Fibroblast of skin of left quadriceps (primary cell): ENCODE results near the gene GM2A.
"Not testable (repeated sequence)": the region's sequence is repeated elsewhere in the genome, so short reads cannot be mapped to it uniquely, and the experiment has no call there.

Experiments used
- DNase-seq, 2 experiments: peaks; one replicate each; pipeline ENCODE4 v3.0.0-alpha.2; 2013; ENCODE audit warnings: low read depth in 2 of 2

GM2A gene

GRCh38 chr5:151251001-151251551 lies 1.9 kb upstream of the GM2A start:
- DNase-seq = no peak

GRCh38 chr5:151251621-151252020 lies 1.4 kb upstream of the GM2A start:
- DNase-seq = no peak

DNA sequence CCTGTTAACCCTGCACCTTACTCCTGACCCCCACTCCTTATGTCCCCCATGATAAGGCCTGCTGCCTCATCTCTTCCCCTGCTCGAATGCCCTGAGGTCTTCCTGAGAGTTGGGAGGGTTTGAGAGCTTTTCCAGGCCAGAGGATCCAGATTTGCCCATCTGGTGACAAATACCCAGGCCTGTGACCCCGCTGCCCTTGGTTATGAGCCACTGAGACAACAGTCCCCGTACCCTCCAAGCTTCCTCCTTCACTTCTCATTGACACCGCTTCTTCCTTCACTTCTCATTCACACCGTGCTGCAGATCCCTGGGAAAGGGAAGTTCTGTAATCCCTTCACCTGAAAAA lies 593 bp downstream of the GM2A start:
- no peak for DNase-seq

GRCh38 chr5:151254556-151254955 lies 1.6 kb downstream of the GM2A start:
- no peak for DNase-seq

DNA sequence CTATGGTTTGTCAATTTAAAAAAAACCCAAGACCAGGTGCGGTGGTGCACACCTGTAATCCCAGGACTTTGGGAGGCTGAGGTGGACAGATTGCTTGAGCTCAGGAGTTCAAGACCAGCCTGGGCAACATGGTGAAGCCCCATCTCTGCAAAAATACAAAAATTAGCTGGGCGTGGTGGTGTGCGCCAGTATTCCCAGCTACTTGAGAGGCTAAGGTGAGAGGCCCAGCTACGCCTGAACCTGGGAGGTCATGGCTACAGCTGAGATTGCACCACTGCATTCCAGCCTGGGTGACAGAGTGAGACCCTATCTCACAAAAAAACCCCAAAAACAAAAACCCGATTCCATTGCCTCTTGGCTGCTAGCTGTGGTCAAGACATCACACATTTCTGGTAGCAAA lies 2.0 kb downstream of the GM2A start:
- DNase-seq = not testable (repeated sequence)

DNA sequence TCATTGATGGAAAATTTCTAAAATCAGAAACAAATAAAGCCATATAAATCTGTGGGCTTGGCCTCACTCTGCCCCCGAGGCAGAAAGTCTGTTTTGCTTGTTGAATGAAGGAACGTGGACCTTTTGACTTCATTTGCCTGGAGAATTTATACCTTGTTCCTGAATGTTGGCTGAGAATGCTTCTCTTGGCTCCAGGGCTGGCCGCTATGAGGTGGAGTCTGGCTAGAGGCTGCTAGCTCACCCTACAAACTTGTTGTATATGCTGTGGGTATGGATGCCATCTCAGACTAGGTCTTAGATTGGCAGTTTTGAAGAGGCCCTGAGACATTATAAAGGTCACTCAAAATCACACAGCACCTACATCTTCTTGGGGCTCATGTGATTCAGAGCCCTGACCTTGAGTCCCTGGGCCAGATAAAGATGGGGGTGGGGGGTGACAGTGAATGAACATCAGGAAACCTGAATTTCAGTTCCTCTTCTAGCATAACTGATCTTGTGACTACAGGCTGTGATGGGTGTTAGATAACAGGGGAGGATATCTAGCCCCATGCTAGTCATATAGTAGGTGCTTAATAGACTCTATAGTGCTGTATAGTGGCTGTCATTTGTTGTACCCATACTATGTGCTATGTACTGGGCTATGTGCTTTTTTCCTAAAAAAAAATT lies 2.8 kb downstream of the GM2A start:
- DNase-seq = no peak

- no peak for DNase-seq
Measured at GRCh38 chr5:151257731-151258181, 4.8 kb downstream of the GM2A start.

DNA sequence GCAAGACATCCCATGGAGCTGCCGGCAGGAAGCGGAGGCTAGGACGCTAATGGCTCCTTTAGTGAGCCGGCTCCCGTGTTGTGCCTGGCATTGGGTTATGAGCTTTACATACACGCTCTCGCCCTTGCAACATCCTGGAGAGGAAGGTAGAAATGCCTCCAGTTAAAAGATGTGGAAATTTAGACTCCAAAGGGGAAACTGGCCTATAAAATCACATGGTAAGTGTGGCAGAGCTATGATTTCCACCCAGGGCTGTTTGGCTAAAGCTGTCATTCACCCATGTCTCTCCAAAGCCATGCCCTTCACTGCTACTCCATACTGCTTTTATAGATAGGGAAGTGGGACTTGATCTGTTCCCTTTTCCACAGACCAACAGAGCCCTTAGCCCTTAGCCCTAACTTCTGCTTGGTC lies 5.2 kb downstream of the GM2A start:
- no peak for DNase-seq

DNA sequence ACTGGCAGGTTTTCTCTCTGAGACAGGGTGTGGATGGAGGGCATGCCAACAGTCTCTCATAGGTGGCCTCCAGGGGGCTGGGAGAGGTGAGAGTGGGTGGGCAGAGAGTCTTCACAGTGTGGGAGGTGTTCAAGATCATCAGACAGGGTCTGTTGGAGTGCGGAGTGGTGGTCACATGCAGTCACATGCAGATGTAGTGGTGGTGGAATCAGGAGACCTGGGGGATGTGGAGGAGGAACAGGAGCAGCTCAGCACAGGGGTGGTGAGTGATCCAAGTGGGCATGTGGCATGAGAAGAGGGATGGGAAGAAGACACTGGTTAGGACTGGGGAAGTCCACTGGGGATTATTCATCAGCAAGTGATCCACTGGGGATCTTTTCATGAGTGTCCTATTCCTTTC lies 5.8 kb downstream of the GM2A start:
- no peak for DNase-seq

DNA sequence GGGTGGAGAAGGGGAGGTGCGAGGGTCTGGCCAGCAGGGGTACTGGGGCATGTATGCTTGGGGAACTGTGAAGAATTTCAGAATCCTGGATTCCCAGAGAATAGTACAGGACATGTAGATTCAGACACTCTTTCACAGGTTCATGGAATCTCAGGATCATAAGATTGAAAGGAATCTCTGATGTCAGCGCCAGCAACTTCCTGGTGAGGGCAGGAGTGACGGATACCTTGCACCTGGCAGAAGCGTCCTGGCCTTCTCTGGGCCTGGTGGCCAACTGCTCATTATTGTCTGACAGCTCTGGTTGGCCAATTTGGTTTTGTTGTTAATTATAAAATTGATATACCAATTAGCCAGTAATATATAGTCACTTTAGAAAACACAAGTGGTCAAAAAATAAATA lies 6.9 kb downstream of the GM2A start:
- DNase-seq = no peak

- no peak for DNase-seq
Measured at GRCh38 chr5:151262532-151262931, 9.5 kb downstream of the GM2A start.

DNA sequence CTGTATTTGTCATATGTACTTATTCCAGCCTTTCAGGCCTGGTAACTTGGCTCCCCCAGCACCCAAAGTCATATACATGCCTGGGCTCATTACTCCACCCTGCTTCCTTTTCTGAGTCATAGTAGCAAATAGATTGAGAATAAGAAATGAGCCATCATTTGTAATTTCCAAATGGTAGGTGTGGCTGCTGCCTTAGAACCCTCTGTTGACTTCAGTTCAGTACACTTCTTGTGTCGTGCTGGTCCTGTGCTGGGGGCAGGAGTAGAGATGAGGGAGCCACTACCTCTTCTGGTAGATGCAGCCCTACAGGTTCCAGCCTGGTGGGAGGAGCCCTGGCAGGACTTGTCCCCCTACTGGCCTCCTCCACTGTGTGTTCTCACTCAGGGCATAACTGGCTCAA lies 11.1 kb downstream of the GM2A start:
- DNase-seq = no peak

- DNase-seq = no peak
Measured at GRCh38 chr5:151267491-151268260, 14.7 kb downstream of the GM2A start.

- DNase-seq = no peak
Measured at GRCh38 chr5:151270599-151270998, 17.6 kb downstream of the GM2A start.

- no peak for DNase-seq
Measured at GRCh38 chr5:151271336-151271735, 18.4 kb downstream of the GM2A start.

GRCh38 chr5:151274666-151275065 lies 21.7 kb downstream of the GM2A start:
- no peak for DNase-seq

GRCh38 chr5:151275803-151276202 lies 22.8 kb downstream of the GM2A start:
- no peak for DNase-seq

GRCh38 chr5:151278845-151279244 lies 25.9 kb downstream of the GM2A start:
- no peak for DNase-seq

DNA sequence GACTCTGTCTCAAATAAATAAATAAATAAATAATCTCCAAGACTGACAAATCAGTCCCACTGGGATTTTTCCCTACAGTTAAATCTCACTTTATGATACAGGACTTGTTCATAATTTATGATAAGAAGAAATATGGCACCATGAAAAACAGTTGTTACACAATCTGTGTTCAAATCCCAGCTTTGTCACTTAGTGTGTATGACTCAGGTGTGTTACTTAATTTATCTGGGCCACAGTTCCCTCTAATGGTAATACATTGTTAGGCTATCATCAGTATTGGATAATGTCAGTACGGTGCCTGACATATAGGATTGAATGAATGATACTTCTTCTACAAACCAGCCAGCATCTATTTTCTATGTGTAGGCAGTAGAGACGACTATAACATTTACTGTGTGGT lies 27.5 kb downstream of the GM2A start:
- DNase-seq = no peak

DNA sequence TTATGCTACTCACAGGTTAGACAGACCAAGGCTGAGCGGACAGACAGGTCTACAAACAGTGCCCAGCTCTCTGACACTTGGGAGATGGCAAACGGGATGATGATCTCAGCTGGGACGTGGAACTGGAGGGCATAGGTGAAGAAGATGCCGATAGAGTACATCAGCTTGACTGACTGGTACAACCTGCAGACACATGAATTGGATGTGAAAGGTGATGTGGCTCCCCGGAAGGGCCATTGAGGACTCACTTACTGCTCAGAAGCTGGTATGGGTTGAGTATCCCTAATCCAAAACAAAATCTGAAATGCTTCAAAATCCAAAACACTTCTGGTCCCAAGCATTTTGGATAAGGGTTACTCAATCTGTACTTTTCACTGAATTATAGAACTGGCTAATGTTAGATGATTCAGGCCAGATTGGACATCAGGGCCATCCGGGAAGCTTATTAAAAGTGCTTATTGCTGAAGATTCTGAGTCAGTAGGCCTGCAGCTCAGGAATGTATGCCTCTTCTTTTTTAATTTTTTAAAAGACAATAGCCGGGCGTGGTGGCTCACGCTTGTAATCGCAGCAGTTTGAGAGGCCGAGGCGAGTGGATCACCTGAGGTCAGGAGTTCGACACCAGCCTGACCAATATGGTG lies 28.1 kb downstream of the GM2A start:
- no peak for DNase-seq

DNA sequence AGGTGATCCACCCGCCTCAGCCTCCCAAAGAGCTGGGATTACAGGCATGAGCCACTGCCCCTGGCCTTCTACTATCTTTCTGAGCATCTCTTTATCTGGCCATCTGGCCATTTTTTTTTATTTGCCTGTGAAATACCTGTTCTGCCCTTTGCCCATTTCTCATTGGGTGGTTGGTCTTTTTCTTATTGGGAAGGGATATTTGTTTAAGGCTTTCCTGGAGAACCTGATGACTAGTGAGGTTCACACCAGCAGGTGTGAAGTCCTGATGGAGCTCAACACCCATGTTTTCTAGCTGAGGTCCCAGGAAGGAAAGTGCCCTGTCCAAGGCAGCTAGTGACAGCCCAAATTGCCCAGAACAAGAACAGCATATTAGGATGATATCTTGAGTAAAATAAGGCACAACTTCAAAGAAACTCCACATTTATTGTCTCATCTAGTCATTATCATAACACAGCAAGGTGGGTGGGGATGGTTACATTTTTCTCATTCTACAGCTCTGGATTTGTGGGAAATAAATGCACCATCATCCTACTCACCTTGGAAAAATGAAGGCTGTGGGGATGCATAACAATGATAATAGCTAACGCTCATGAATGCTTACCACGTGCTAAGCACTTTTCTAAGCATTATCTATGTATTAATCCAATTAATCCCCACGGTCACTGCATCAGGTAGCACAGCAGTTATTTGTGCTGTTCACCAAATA lies 30.3 kb downstream of the GM2A start:
- no peak for DNase-seq

DNA sequence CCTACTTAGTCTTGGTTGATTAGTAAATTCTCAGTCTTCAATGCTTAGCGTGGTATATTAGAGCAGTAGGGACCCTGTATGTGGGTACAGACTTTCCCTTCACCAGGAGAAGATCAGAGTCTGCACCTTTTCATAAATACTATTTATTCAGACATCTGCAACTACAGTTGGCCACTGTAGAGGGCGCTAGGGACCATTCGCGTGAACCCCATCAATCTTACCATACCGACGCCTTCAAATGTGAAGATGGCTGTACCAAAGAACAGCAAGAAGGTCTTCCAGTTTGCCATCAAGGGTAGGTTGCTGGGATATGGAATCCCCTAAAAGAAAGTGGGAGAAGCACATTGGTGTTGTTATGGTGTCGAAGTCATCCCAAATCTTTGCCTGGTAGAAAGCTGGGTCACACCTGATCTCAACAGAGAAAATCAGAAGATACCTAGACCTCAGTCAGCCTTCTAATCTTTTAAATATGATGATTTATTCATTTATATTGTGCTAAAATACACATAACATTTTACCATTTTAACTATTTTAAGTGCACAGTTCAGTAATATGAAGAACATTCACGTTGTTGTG lies 31.5 kb downstream of the GM2A start:
- no peak for DNase-seq
